ENCODE measurements around the gene PHC2. TPM values are rescaled to one million over a fixed set of nuclear protein-coding genes. Genes with fewer than 3 reads are reported as not detected.

Gene PHC2
- total and polyA plus RNA-seq, 2 of the 13 experiments (the other 11 are each of a cell fraction or from before 2014, with no cell fraction given), result 52.5 to 84.9 TPM

DNA sequence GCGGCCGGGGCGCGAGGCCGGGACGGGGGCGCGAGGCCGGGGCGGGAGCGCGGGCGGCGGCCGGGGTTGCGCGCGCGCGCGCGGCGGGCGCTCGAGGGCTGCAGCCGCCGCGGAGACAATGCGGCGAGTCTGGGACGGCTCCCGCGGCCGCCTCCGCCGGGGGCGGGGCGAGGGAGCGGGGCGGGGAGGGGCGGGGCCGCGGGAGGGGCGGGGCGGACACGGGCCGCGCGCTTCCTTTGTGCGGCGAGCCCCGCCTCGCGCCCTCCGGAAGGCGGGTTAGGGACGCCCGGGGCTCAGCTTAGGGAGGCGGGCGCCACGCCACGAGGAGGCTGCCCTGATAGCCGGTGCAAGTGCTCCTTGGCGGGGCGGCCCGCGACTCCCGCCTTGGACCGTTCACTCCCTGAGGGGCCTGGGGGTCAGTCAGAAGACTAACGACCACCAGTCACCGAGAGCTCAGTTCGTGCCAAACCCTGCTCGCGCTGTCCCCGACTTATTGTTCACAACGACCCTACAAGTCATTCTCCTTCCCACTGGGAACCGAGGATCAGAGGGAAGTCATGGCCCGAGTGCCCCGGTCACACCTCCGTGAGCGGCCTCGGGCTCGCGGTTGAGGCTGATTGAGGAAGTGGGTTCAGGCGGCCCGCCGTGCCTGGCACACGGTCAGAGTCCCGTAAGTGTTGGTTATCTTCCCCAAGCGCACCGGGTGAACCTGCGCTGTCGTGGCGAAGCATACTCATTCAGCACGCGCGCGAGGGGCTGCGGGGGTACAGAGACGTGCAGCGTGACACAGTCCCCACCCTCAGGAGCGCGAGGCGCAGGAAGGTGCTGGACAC, 80.9 kb downstream of the PHC2 start (continued):
- TF ChIP-seq, protein P1, sequence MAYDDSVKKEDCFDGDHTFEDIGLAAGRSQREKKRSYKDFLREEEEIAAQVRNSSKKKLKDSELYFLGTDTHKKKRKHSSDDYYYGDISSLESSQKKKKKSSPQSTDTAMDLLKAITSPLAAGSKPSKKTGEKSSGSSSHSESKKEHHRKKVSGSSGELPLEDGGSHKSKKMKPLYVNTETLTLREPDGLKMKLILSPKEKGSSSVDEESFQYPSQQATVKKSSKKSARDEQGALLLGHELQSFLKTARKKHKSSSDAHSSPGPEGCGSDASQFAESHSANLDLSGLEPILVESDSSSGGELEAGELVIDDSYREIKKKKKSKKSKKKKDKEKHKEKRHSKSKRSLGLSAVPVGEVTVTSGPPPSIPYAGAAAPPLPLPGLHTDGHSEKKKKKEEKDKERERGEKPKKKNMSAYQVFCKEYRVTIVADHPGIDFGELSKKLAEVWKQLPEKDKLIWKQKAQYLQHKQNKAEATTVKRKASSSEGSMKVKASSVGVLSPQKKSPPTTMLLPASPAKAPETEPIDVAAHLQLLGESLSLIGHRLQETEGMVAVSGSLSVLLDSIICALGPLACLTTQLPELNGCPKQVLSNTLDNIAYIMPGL (CRISPR knock-in tag; IDR thresholded peaks at IDR 0.05; ENCODE audit: borderline replicate concordance in 1 of 2, low read depth in 1 of 2), result peak in 1 of 2 experiments; percentile 57; a peak in 1 of 4 replicates
- peak; percentile 61; the same call in 1 of the 2 replicates for TF ChIP-seq REPIN1 (CRISPR knock-in tag; IDR thresholded peaks at IDR 0.05; ENCODE audit: borderline replicate concordance, low read depth)
- TF ChIP-seq, protein P2, sequence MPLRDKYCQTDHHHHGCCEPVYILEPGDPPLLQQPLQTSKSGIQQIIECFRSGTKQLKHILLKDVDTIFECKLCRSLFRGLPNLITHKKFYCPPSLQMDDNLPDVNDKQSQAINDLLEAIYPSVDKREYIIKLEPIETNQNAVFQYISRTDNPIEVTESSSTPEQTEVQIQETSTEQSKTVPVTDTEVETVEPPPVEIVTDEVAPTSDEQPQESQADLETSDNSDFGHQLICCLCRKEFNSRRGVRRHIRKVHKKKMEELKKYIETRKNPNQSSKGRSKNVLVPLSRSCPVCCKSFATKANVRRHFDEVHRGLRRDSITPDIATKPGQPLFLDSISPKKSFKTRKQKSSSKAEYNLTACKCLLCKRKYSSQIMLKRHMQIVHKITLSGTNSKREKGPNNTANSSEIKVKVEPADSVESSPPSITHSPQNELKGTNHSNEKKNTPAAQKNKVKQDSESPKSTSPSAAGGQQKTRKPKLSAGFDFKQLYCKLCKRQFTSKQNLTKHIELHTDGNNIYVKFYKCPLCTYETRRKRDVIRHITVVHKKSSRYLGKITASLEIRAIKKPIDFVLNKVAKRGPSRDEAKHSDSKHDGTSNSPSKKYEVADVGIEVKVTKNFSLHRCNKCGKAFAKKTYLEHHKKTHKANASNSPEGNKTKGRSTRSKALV (CRISPR knock-in tag; IDR thresholded peaks at IDR 0.05), result peak; percentile 87
- peak; percentile 74 for TF ChIP-seq TBX2 (CRISPR knock-in tag; IDR thresholded peaks at IDR 0.05; ENCODE audit: borderline replicate concordance)
- no peak for TF ChIP-seq TOPORS (CRISPR knock-in tag; IDR thresholded peaks at IDR 0.05)
- peak; percentile 60; the same call in 1 of the 2 replicates for TF ChIP-seq ZNF766 (CRISPR knock-in tag; IDR thresholded peaks at IDR 0.05; ENCODE audit: borderline replicate concordance)
- TF ChIP-seq, protein P3, sequence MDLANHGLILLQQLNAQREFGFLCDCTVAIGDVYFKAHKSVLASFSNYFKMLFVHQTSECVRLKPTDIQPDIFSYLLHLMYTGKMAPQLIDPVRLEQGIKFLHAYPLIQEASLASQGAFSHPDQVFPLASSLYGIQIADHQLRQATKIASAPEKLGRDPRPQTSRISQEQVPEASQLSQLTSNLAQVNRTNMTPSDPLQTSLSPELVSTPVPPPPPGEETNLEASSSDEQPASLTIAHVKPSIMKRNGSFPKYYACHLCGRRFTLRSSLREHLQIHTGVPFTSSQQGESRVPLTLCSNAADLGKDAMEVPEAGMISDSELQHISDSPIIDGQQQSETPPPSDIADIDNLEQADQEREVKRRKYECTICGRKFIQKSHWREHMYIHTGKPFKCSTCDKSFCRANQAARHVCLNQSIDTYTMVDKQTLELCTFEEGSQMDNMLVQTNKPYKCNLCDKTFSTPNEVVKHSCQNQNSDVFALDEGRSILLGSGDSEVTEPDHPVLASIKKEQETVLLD (CRISPR knock-in tag; IDR thresholded peaks at IDR 0.05; ENCODE audit: low read depth), result peak; percentile 63; the same call in 1 of the 2 replicates
- TF ChIP-seq NR3C1 (CRISPR knock-in tag; IDR thresholded peaks at IDR 0.05), result no peak
- TF ChIP-seq SP140L (CRISPR knock-in tag; IDR thresholded peaks at IDR 0.05; ENCODE audit: borderline replicate concordance), result no peak
- TF ChIP-seq, protein P4, sequence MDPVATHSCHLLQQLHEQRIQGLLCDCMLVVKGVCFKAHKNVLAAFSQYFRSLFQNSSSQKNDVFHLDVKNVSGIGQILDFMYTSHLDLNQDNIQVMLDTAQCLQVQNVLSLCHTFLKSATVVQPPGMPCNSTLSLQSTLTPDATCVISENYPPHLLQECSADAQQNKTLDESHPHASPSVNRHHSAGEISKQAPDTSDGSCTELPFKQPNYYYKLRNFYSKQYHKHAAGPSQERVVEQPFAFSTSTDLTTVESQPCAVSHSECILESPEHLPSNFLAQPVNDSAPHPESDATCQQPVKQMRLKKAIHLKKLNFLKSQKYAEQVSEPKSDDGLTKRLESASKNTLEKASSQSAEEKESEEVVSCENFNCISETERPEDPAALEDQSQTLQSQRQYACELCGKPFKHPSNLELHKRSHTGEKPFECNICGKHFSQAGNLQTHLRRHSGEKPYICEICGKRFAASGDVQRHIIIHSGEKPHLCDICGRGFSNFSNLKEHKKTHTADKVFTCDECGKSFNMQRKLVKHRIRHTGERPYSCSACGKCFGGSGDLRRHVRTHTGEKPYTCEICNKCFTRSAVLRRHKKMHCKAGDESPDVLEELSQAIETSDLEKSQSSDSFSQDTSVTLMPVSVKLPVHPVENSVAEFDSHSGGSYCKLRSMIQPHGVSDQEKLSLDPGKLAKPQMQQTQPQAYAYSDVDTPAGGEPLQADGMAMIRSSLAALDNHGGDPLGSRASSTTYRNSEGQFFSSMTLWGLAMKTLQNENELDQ (CRISPR knock-in tag; IDR thresholded peaks at IDR 0.05; ENCODE audit: borderline replicate concordance), result no peak
- TF ChIP-seq ONECUT2 (CRISPR knock-in tag; IDR thresholded peaks at IDR 0.05), result no peak
- peak; percentile 85 for TF ChIP-seq KLF12 (CRISPR knock-in tag; IDR thresholded peaks at IDR 0.05; ENCODE audit: borderline replicate concordance)
- no peak for TF ChIP-seq ZBTB42 (CRISPR knock-in tag; IDR thresholded peaks at IDR 0.05)
- TF ChIP-seq ZNF761 (CRISPR knock-in tag; conservative IDR thresholded peaks at IDR 0.05), result 0 out of 2 replicates have a peak, but pooled peaks have one; percentile 52
- peak; percentile 33; the same call in 1 of the 2 replicates for TF ChIP-seq ZNF552 (CRISPR knock-in tag; IDR thresholded peaks at IDR 0.05; ENCODE audit: borderline replicate concordance)
- no peak for TF ChIP-seq JUN (CRISPR knock-in tag; IDR thresholded peaks at IDR 0.05)
- no peak for TF ChIP-seq TRIM24 (CRISPR knock-in tag; IDR thresholded peaks at IDR 0.05)
- no peak for TF ChIP-seq RELA (CRISPR knock-in tag; IDR thresholded peaks at IDR 0.05)
- no peak for TF ChIP-seq ZFP82 (CRISPR knock-in tag; IDR thresholded peaks at IDR 0.05; ENCODE audit: borderline replicate concordance)
- TF ChIP-seq HOXA3 (CRISPR knock-in tag; IDR thresholded peaks at IDR 0.05), result peak; percentile 72

Data from HepG2 (cell line).